HepG2 (cell line): ENCODE measurements around the gene TOB1. TPM values are rescaled to one million over a fixed set of nuclear protein-coding genes. Genes with fewer than 3 reads are reported as not detected.
A peak's percentile ranks its signal among the peaks of the same experiment; 100 is the strongest.

Experiments
- CENPT ChIP-seq: sonication (generic); formaldehyde crosslinking; IDR thresholded peaks from 2 replicates; pipeline ENCODE4 v1.8.0; 2022; ENCODE audit warnings: low read depth, mild to moderate bottlenecking, moderate library complexity, missing genetic modification reagents
- CERS6 ChIP-seq: sonication (generic); formaldehyde crosslinking; IDR thresholded peaks from 2 replicates; pipeline ENCODE4 v1.5.0; 2020; ENCODE audit warnings: missing genetic modification reagents
- EHMT2 ChIP-seq: fragments of 200-600 bp; sonication (generic); IDR thresholded peaks from 2 replicates; pipeline ENCODE4 v1.7.0; 2017; ENCODE audit warnings: antibody characterized with exemption, low read depth, low read length, borderline replicate concordance
- FIP1L1 ChIP-seq: fragments of 200-400 bp; formaldehyde crosslinking; IDR thresholded peaks from 2 replicates; pipeline ENCODE4 v1.6.1; 2018; ENCODE audit warnings: low read depth, mild to moderate bottlenecking, low read length, moderate library complexity, borderline replicate concordance; ENCODE audit not compliant: insufficient read depth
- GFI1 ChIP-seq: sonication (generic); formaldehyde crosslinking; IDR thresholded peaks from 2 replicates; pipeline ENCODE4 v1.5.0; 2020; ENCODE audit warnings: missing genetic modification reagents, mild to moderate bottlenecking, borderline replicate concordance
- NFE2 ChIP-seq: sonication (generic); formaldehyde crosslinking; IDR thresholded peaks from 2 replicates; pipeline ENCODE4 v1.4.0; 2020; ENCODE audit warnings: missing genetic modification reagents
- PATZ1 ChIP-seq: sonication (generic); formaldehyde crosslinking; IDR thresholded peaks from 2 replicates; pipeline ENCODE4 v1.4.0; 2020; ENCODE audit warnings: missing genetic modification reagents
- PBX2 ChIP-seq: IDR thresholded peaks from 2 replicates; pipeline ENCODE4 v1.6.1; 2016; ENCODE audit warnings: control low read depth
- RBM22 ChIP-seq: fragments of 200-400 bp; formaldehyde crosslinking; optimal IDR thresholded peaks from 2 replicates; pipeline ENCODE3; 2017; ENCODE audit warnings: mild to moderate bottlenecking, low read length, moderate library complexity
- SNAPC5 ChIP-seq: sonication (generic); formaldehyde crosslinking; IDR thresholded peaks from 2 replicates; pipeline ENCODE4 v1.8.1; 2023; ENCODE audit warnings: mild to moderate bottlenecking, missing genetic modification reagents, borderline replicate concordance
- SP4 ChIP-seq: sonication (generic); formaldehyde crosslinking; IDR thresholded peaks from 2 replicates; pipeline ENCODE4 v1.8.1; 2023; ENCODE audit warnings: mild to moderate bottlenecking, missing genetic modification reagents
- TEAD3 ChIP-seq: optimal IDR thresholded peaks from 2 replicates; pipeline ENCODE3; 2016; ENCODE audit warnings: borderline replicate concordance
- TFAP4 ChIP-seq: sonication (generic); IDR thresholded peaks from 2 replicates; pipeline ENCODE4 v1.6.1; 2016; ENCODE audit warnings: low read depth, borderline replicate concordance
- ZC3H13 ChIP-seq: sonication (generic); formaldehyde crosslinking; IDR thresholded peaks from 2 replicates; pipeline ENCODE4 v1.8.1; 2023; ENCODE audit warnings: mild to moderate bottlenecking, missing genetic modification reagents, moderate library complexity
- ZNF281 ChIP-seq: sonication (generic); formaldehyde crosslinking; IDR thresholded peaks from 2 replicates; pipeline ENCODE4 v1.4.0; 2020; ENCODE audit warnings: missing genetic modification reagents, borderline replicate concordance
- ZNF446 ChIP-seq: sonication (generic); formaldehyde crosslinking; IDR thresholded peaks from 2 replicates; pipeline ENCODE4 v1.5.0; 2020; ENCODE audit warnings: mild to moderate bottlenecking, missing genetic modification reagents
- ZNF503 ChIP-seq: sonication (generic); formaldehyde crosslinking; IDR thresholded peaks from 2 replicates; pipeline ENCODE4 v1.4.0; 2020; ENCODE audit warnings: missing genetic modification reagents
- ZSCAN25 ChIP-seq: sonication (generic); formaldehyde crosslinking; IDR thresholded peaks from 2 replicates; pipeline ENCODE4 v1.8.0; 2022; ENCODE audit warnings: mild to moderate bottlenecking, missing genetic modification reagents
- polyA plus RNA-seq, 8 experiments: library from polyadenylated mRNA; depleted of rRNA in 3 of 8; stranded (reverse) in 7 of 8; unstranded in 1 of 8; fragments of >200 nt; fragmentation: Illumina TruSeq in 4 of 8; extraction: Trizol in 4 of 8; gene quantifications; 2 replicates each; pipeline versions ENCODE4 v1.2.1 to v1.2.3, GENCODE V29; 2011 to 2016; ENCODE audit warnings: low read depth in 4 of 8, missing spikeins in 1 of 8, mixed read lengths in 1 of 8; ENCODE audit not compliant: insufficient read depth in 1 of 8
- total RNA-seq, 5 experiments: library from RNA; depleted of rRNA; stranded (reverse); fragments of >200 nt; fragmentation: Illumina TruSeq; extraction: Trizol; gene quantifications; 2 replicates each; pipeline ENCODE4 v1.2.3, GENCODE V29; 2016; ENCODE audit warnings: low read depth in 1 of 5

The TOB1 gene
- total and polyA plus RNA-seq, 2 of the 13 experiments (the other 11 are each of a cell fraction or from before 2014, with no cell fraction given), result 21.9 to 57.7 TPM

GRCh38 chr17:50893183-50893993, 27.2 kb upstream of the TOB1 start (continued):
- TF ChIP-seq TFAP4, result no peak
- peak; percentile 63; the same call in 1 of the 2 replicates for TF ChIP-seq NFE2
- TF ChIP-seq RBM22, result no peak
- TF ChIP-seq SNAPC5, result 0 out of 2 replicates have a peak, but pooled peaks have one; percentile 70
- TF ChIP-seq ZSCAN25 (CRISPR knock-in tag), result peak; percentile 78
- no peak; the same call in 1 of the 2 replicates for TF ChIP-seq PBX2 (CRISPR knock-in tag)
- peak; percentile 66; the same call in 1 of the 2 replicates for TF ChIP-seq ZNF281 (CRISPR knock-in tag)
- TF ChIP-seq FIP1L1, result no peak
- 0 out of 2 replicates have a peak, but pooled peaks have one; percentile 52 for TF ChIP-seq CENPT (CRISPR knock-in tag)
- no peak for TF ChIP-seq ZNF503
- TF ChIP-seq PATZ1 (CRISPR knock-in tag), result peak; percentile 81; the same call in 1 of the 2 replicates
- TF ChIP-seq ZC3H13, result peak; percentile 58
- peak; percentile 82 for TF ChIP-seq GFI1 (CRISPR knock-in tag)
- TF ChIP-seq ZNF446 (CRISPR knock-in tag), result no peak
- no peak for TF ChIP-seq EHMT2
- no peak for TF ChIP-seq CERS6 (CRISPR knock-in tag)
- TF ChIP-seq TEAD3 (CRISPR knock-in tag), result peak; percentile 94
- TF ChIP-seq SP4 (CRISPR knock-in tag), result peak; percentile 82
